ENCODE results near the gene FLYWCH2. TPM values are rescaled to one million over a fixed set of nuclear protein-coding genes. Genes with fewer than 3 reads are reported as not detected.
A peak's percentile ranks its signal among the peaks of the same experiment; 100 is the strongest.

FLYWCH2 gene
- total RNA-seq, result 10 to 100 TPM; 16.8 to 17.3 TPM

- Mint-ChIP-seq H3K36me3 (ENCODE audit: low read depth) (no peaks in the 10 kb centered on the region), H3K4me3 (peak within 1 kb of the TSS; percentile 85), H3K27ac (peak within 1 kb of the TSS; percentile 92), H3K4me1 (peaks cover 10% of the 10 kb centered on the region), H3K9me3 (ENCODE audit: low read depth) (no peaks in the 10 kb centered on the region), H3K27me3 (no peaks in the 10 kb centered on the region)
- intact Hi-C loops (cut with DNase I, micrococcal nuclease), result loop anchor here (1.0 to 2.0 kb wide), 14 partner anchors 14 to 615 kb away; partner anchors contain the start of genes ELOB (in 1 of the 2), FLYWCH1 (in 1 of the 2), KCTD5 (in 1 of the 2) and PAQR4 (in 1 of the 2)
- ATAC-seq (peak; percentile 95), DNase-seq (peak; percentile 99)
- CTCF ChIA-PET, result interaction anchor here (0.6 to 2.3 kb wide), 21 partner anchors 8 to 959 kb away, joined by 3 to 14 read pairs (median 4); partner anchors contain the start of gene FLYWCH1
- POLR2A ChIA-PET, result interaction anchor here (0.6 to 2.3 kb wide), 8 partner anchors 14 to 1100 kb away, joined by 3 to 13 read pairs (median 4); partner anchors contain the start of genes FLYWCH1, NUBP2 and SPSB3
These were observed at the start of gene FLYWCH2 for GRCh38 chr16:2882650-2883457. FLYWCH2 (plus strand) TSS chr16:2883215; CDS start chr16:2896450, 13,235 bp downstream.

GRCh38 chr16:2833776-2834175 lies 49.2 kb upstream of the FLYWCH2 start:
- CTCF ChIA-PET, result no interaction called here
- Mint-ChIP-seq H3K36me3 (ENCODE audit: low read depth) (no peaks in the 10 kb centered on the region), H3K27ac (no peak overlapping the region), H3K4me3 (no peak overlapping the region), H3K9me3 (ENCODE audit: low read depth) (no peaks in the 10 kb centered on the region), H3K4me1 (peaks cover 3% of the 10 kb centered on the region), H3K27me3 (peaks cover 7% of the 10 kb centered on the region)
- no peak for DNase-seq
- intact Hi-C loops (cut with DNase I, micrococcal nuclease), result no loop called here
- POLR2A ChIA-PET, result no interaction called here
- no peak for ATAC-seq

GRCh38 chr16:2834968-2835367 lies 48.0 kb upstream of the FLYWCH2 start:
- no peaks in the 10 kb centered on the region for H3K36me3 Mint-ChIP-seq (ENCODE audit: low read depth)
- ATAC-seq (no peak), DNase-seq (no peak)
- intact Hi-C loops (cut with DNase I, micrococcal nuclease), result no loop called here
- peaks cover 13% of the 10 kb centered on the region for H3K4me1 Mint-ChIP-seq
- H3K9me3 Mint-ChIP-seq (ENCODE audit: low read depth), result no peaks in the 10 kb centered on the region
- CTCF ChIA-PET, result no interaction called here
- H3K27me3 Mint-ChIP-seq, result peaks cover 7% of the 10 kb centered on the region
- no peak overlapping the region for H3K4me3 Mint-ChIP-seq
- no peak overlapping the region for H3K27ac Mint-ChIP-seq
- POLR2A ChIA-PET, result no interaction called here

- Mint-ChIP-seq H3K36me3 (ENCODE audit: low read depth) (no peaks in the 10 kb centered on the region), H3K9me3 (ENCODE audit: low read depth) (no peaks in the 10 kb centered on the region), H3K27ac (no peak overlapping the region), H3K27me3 (peaks cover 7% of the 10 kb centered on the region), H3K4me1 (peaks cover 16% of the 10 kb centered on the region), H3K4me3 (no peak overlapping the region)
- intact Hi-C loops (cut with DNase I, micrococcal nuclease), result no loop called here
- POLR2A ChIA-PET, result no interaction called here
- CTCF ChIA-PET, result no interaction called here
- ATAC-seq (no peak), DNase-seq (no peak)
These were observed 47.1 kb upstream of the FLYWCH2 start for GRCh38 chr16:2835638-2836493.

GRCh38 chr16:2836646-2837508 lies 46.1 kb upstream of the FLYWCH2 start:
- DNase-seq (no peak), ATAC-seq (no peak)
- Mint-ChIP-seq H3K4me1 (peaks cover 22% of the 10 kb centered on the region), H3K27ac (no peak overlapping the region), H3K4me3 (no peak overlapping the region), H3K27me3 (peaks cover 7% of the 10 kb centered on the region), H3K9me3 (ENCODE audit: low read depth) (no peaks in the 10 kb centered on the region), H3K36me3 (ENCODE audit: low read depth) (no peaks in the 10 kb centered on the region)
- ChIA-PET CTCF (no interaction called here), POLR2A (no interaction called here)
- intact Hi-C loops (cut with DNase I, micrococcal nuclease), result no loop called here

- Mint-ChIP-seq H3K27me3 (peaks cover 3% of the 10 kb centered on the region), H3K36me3 (ENCODE audit: low read depth) (no peaks in the 10 kb centered on the region), H3K4me1 (peaks cover 31% of the 10 kb centered on the region), H3K27ac (no peak overlapping the region), H3K4me3 (no peak overlapping the region), H3K9me3 (ENCODE audit: low read depth) (no peaks in the 10 kb centered on the region)
- ATAC-seq (peak; percentile 67), DNase-seq (peak; percentile 77)
- intact Hi-C loops (cut with DNase I, micrococcal nuclease), result loop anchor here (1.0 to 2.0 kb wide), 4 partner anchors 30 to 88 kb away; no protein-coding TSS in a partner anchor
- CTCF ChIA-PET, result interaction anchor here (0.6 to 3.5 kb wide), 16 partner anchors 15 to 614 kb away, joined by 3 to 33 read pairs (median 4); partner anchors contain the start of genes FLYWCH1 and PKMYT1
- POLR2A ChIA-PET, result no interaction called here
These were observed 44.1 kb upstream of the FLYWCH2 start for GRCh38 chr16:2838928-2839327.

GRCh38 chr16:2839650-2840450 lies 43.2 kb upstream of the FLYWCH2 start:
- intact Hi-C loops (cut with DNase I, micrococcal nuclease), result loop anchor here (1.0 to 2.0 kb wide), 4 partner anchors 29 to 87 kb away; no protein-coding TSS in a partner anchor
- peaks cover 31% of the 10 kb centered on the region for H3K4me1 Mint-ChIP-seq
- no peak for DNase-seq
- no peak overlapping the region for H3K4me3 Mint-ChIP-seq
- no peaks in the 10 kb centered on the region for H3K9me3 Mint-ChIP-seq (ENCODE audit: low read depth)
- ChIA-PET POLR2A (no interaction called here), CTCF (interaction anchor here (0.6 to 3.5 kb wide), 14 partner anchors 8 to 615 kb away, joined by 3 to 33 read pairs (median 4); partner anchors contain the start of genes FLYWCH1 and PKMYT1)
- no peak overlapping the region for H3K27ac Mint-ChIP-seq
- H3K27me3 Mint-ChIP-seq, result peaks cover 3% of the 10 kb centered on the region
- no peaks in the 10 kb centered on the region for H3K36me3 Mint-ChIP-seq (ENCODE audit: low read depth)
- ATAC-seq, result no peak

- H3K27me3 Mint-ChIP-seq, result peaks cover 3% of the 10 kb centered on the region
- no peak for ATAC-seq
These were observed 42.1 kb upstream of the FLYWCH2 start for GRCh38 chr16:2840914-2841313.

GRCh38 chr16:2841606-2842339 lies 41.2 kb upstream of the FLYWCH2 start:
- Mint-ChIP-seq H3K4me3 (peak overlapping the region; percentile 63), H3K36me3 (ENCODE audit: low read depth) (no peaks in the 10 kb centered on the region), H3K4me1 (peaks cover 38% of the 10 kb centered on the region), H3K27ac (peak overlapping the region; percentile 86), H3K9me3 (ENCODE audit: low read depth) (peaks cover 2% of the 10 kb centered on the region), H3K27me3 (peaks cover 3% of the 10 kb centered on the region)
- DNase-seq (no peak), ATAC-seq (peak; percentile 21)
- CTCF ChIA-PET, result interaction anchor here (0.7 to 1.4 kb wide), 2 partner anchors 27 to 80 kb away, joined by 3 to 12 read pairs; no protein-coding TSS in a partner anchor
- POLR2A ChIA-PET, result no interaction called here
- intact Hi-C loops (cut with DNase I, micrococcal nuclease), result loop anchor here in 1 of 2 experiments (1.0 kb wide), 2 partner anchors 27 to 120 kb away; no protein-coding TSS in a partner anchor

More at GRCh38 chr16:2840914-2841313, 42.1 kb upstream of the FLYWCH2 start:
- ChIA-PET CTCF (interaction anchor here (0.6 to 3.5 kb wide), 3 partner anchors 27 to 112 kb away, joined by 3 to 33 read pairs (median 4); no protein-coding TSS in a partner anchor), POLR2A (no interaction called here)
- no peak for DNase-seq
- Mint-ChIP-seq H3K36me3 (ENCODE audit: low read depth) (no peaks in the 10 kb centered on the region), H3K4me1 (peaks cover 31% of the 10 kb centered on the region), H3K27ac (no peak overlapping the region), H3K4me3 (no peak overlapping the region), H3K9me3 (ENCODE audit: low read depth) (peaks cover 2% of the 10 kb centered on the region)
- intact Hi-C loops (cut with DNase I, micrococcal nuclease), result no loop called here

Data from activated CD4-positive, alpha-beta T cell treated with anti-CD3 and anti-CD28 coated beads for 36 hours (primary cell).